Measurements from ENCODE around the gene FBXL17.

GRCh38 chr5:107855171-107855570 lies 526.7 kb downstream of the FBXL17 start:
- TF ChIP-seq, protein P1, sequence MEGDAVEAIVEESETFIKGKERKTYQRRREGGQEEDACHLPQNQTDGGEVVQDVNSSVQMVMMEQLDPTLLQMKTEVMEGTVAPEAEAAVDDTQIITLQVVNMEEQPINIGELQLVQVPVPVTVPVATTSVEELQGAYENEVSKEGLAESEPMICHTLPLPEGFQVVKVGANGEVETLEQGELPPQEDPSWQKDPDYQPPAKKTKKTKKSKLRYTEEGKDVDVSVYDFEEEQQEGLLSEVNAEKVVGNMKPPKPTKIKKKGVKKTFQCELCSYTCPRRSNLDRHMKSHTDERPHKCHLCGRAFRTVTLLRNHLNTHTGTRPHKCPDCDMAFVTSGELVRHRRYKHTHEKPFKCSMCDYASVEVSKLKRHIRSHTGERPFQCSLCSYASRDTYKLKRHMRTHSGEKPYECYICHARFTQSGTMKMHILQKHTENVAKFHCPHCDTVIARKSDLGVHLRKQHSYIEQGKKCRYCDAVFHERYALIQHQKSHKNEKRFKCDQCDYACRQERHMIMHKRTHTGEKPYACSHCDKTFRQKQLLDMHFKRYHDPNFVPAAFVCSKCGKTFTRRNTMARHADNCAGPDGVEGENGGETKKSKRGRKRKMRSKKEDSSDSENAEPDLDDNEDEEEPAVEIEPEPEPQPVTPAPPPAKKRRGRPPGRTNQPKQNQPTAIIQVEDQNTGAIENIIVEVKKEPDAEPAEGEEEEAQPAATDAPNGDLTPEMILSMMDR (IDR thresholded peaks at IDR 0.05) = no peak
- no peak for TF ChIP-seq POLR2A (IDR thresholded peaks at IDR 0.05)

Data from Peyer's patch (tissue), 4 donors.